ENCODE measurements around the gene FCHSD2. TPM values are rescaled to one million over a fixed set of nuclear protein-coding genes. Genes with fewer than 3 reads are reported as not detected.

Gene FCHSD2
- total and polyA plus RNA-seq, 2 donors from 2014 or later: 8.0 to 58.7 TPM

GRCh38 chr11:72789493-72790131, 352.5 kb downstream of the FCHSD2 start:
- intact Hi-C loops (cut with DNase I): loop anchor here (10.0 kb wide), 1 partner anchor 55 kb away; no protein-coding TSS in a partner anchor
- Histone ChIP-seq H3K27ac (ENCODE audit: low read depth in 2 of 2, low read length in 2 of 2) (no peak overlapping the region), H3K9me3 (ENCODE audit: control insufficient read depth in 2 of 3, insufficient read depth in 1 of 3, low read length in 3 of 3) (no peaks in the 10 kb centered on the region), H3K9ac (ENCODE audit: low read length in 3 of 3) (no peak overlapping the region), H3K4me3 (ENCODE audit: low read length in 3 of 3) (no peak overlapping the region), H3K27me3 (ENCODE audit: control insufficient read depth, insufficient read depth, low read length) (no peaks in the 10 kb centered on the region), H3K36me3 (ENCODE audit: control insufficient read depth in 2 of 3, insufficient read depth in 3 of 3, low read length in 3 of 3) (no peaks in the 10 kb centered on the region), H3K4me1 (ENCODE audit: control insufficient read depth in 2 of 3, insufficient read depth in 2 of 3, low read depth in 1 of 3, low read length in 3 of 3) (peaks cover 2 to 14% (median 13%) of the 10 kb centered on the region in 3 donors)
- no peak for DNase-seq
- FAIRE-seq: no peak
- TF ChIP-seq CTCF (IDR thresholded peaks at IDR 0.05; ENCODE audit: borderline replicate concordance, extremely low read depth, insufficient read depth): no peak

- no peak overlapping the region for H3K4me3 ChIP-seq (ENCODE audit: low read length in 3 of 3)
- peaks cover 0 to 14% (median 11%) of the 10 kb centered on the region in 3 donors for H3K4me1 ChIP-seq (ENCODE audit: control insufficient read depth in 2 of 3, insufficient read depth in 2 of 3, low read depth in 1 of 3, low read length in 3 of 3)
- no peaks in the 10 kb centered on the region for H3K9me3 ChIP-seq (ENCODE audit: control insufficient read depth in 2 of 3, insufficient read depth in 1 of 3, low read length in 3 of 3)
- H3K36me3 ChIP-seq (ENCODE audit: control insufficient read depth in 2 of 3, insufficient read depth in 3 of 3, low read length in 3 of 3): no peaks in the 10 kb centered on the region
- H3K27ac ChIP-seq (ENCODE audit: low read depth in 2 of 2, low read length in 2 of 2): no peak overlapping the region
- H3K9ac ChIP-seq (ENCODE audit: low read length in 3 of 3): no peak overlapping the region
- intact Hi-C loops (cut with DNase I): loop anchor here (10.0 kb wide), 1 partner anchor 53 kb away; no protein-coding TSS in a partner anchor
- FAIRE-seq: no peak
- H3K27me3 ChIP-seq (ENCODE audit: control insufficient read depth, insufficient read depth, low read length): no peaks in the 10 kb centered on the region
- TF ChIP-seq CTCF (IDR thresholded peaks at IDR 0.05; ENCODE audit: borderline replicate concordance, extremely low read depth, insufficient read depth): no peak
- no peak for DNase-seq
These were observed 353.9 kb downstream of the FCHSD2 start for GRCh38 chr11:72788241-72788640.

- no peak for FAIRE-seq
These were observed 354.7 kb downstream of the FCHSD2 start for GRCh38 chr11:72787216-72788104.

More at GRCh38 chr11:72787216-72788104, 354.7 kb downstream of the FCHSD2 start:
- Histone ChIP-seq H3K27me3 (ENCODE audit: control insufficient read depth, insufficient read depth, low read length) (no peaks in the 10 kb centered on the region), H3K36me3 (ENCODE audit: control insufficient read depth in 2 of 3, insufficient read depth in 3 of 3, low read length in 3 of 3) (no peaks in the 10 kb centered on the region), H3K27ac (ENCODE audit: low read depth in 2 of 2, low read length in 2 of 2) (no peak overlapping the region), H3K9me3 (ENCODE audit: control insufficient read depth in 2 of 3, insufficient read depth in 1 of 3, low read length in 3 of 3) (no peaks in the 10 kb centered on the region), H3K9ac (ENCODE audit: low read length in 3 of 3) (no peak overlapping the region), H3K4me3 (ENCODE audit: low read length in 3 of 3) (no peak overlapping the region), H3K4me1 (ENCODE audit: control insufficient read depth in 2 of 3, insufficient read depth in 2 of 3, low read depth in 1 of 3, low read length in 3 of 3) (peaks cover 0 to 15% (median 6%) of the 10 kb centered on the region in 3 donors)
- TF ChIP-seq CTCF (IDR thresholded peaks at IDR 0.05; ENCODE audit: borderline replicate concordance, extremely low read depth, insufficient read depth): no peak
- DNase-seq: peak in 2 of 5 donors; percentile 41 to 59
- intact Hi-C loops (cut with DNase I): loop anchor here (10.0 kb wide), 1 partner anchor 53 kb away; no protein-coding TSS in a partner anchor

Other genes starting within 250 kb of the FCHSD2 start
- 9.7 TPM for gene P2RY2, start 76.0 kb upstream of the FCHSD2 start, total RNA-seq
- 1.3 TPM for gene P2RY2, start 76.0 kb upstream of the FCHSD2 start, polyA plus RNA-seq (ENCODE audit: insufficient read depth, low read depth, low replicate concordance)
- 17.9 TPM for gene P2RY6, start 130.0 kb upstream of the FCHSD2 start, total RNA-seq
- gene P2RY6, start 130.0 kb upstream of the FCHSD2 start, polyA plus RNA-seq (ENCODE audit: insufficient read depth, low read depth, low replicate concordance): 6.7 TPM
- gene ARHGEF17, start 166.0 kb upstream of the FCHSD2 start, total RNA-seq: 68.2 TPM
- 36.6 TPM for gene ARHGEF17, start 166.0 kb upstream of the FCHSD2 start, polyA plus RNA-seq (ENCODE audit: insufficient read depth, low read depth, low replicate concordance)
- gene RELT, start 234.1 kb upstream of the FCHSD2 start, total RNA-seq: 8.7 TPM
- 1.0 TPM for gene RELT, start 234.1 kb upstream of the FCHSD2 start, polyA plus RNA-seq (ENCODE audit: insufficient read depth, low read depth, low replicate concordance)

Data from kidney (tissue), 14 donors.